Right lobe of liver (tissue), 6 donors: Measurements from ENCODE around the gene DIO3. TPM values are rescaled to one million over a fixed set of nuclear protein-coding genes. Genes with fewer than 3 reads are reported as not detected.
A peak's percentile ranks its signal among the peaks of the same experiment; 100 is the strongest.

Experiments
- ATAC-seq, 4 donors: fragments of 200-7000 bp; cut with Tn5 transposase; one replicate each; pipeline ENCODE4 v1.9.1; 2020; ENCODE audit warnings: mild to moderate bottlenecking in 4 of 4, moderate library complexity in 4 of 4
- DNase-seq, 3 donors: peaks; one replicate each; pipeline ENCODE4 v3.0.0-alpha.2; 2020
- H3K27ac ChIP-seq, 3 donors: fragments of 200-600 bp; one replicate each; pipeline ENCODE4 v1.8.0; 2022
- H3K27me3 ChIP-seq, 2 donors: fragments of 200-600 bp; one replicate each; pipeline ENCODE4 v1.8.0; 2022
- H3K36me3 ChIP-seq, 4 donors: fragments of 200-600 bp; sonication (generic) in 1 of 4; one replicate each; pipeline versions ENCODE4 v1.5.1 to v1.8.0; 2017 to 2022; ENCODE audit warnings: control low read depth in 1 of 4
- H3K4me1 ChIP-seq, 4 donors: fragments of 200-600 bp; sonication (generic) in 1 of 4; one replicate each; pipeline versions ENCODE4 v1.5.1 to v1.8.0; 2017 to 2022; ENCODE audit warnings: control low read depth in 1 of 4
- H3K4me3 ChIP-seq, 3 donors: fragments of 200-600 bp; one replicate each; pipeline ENCODE4 v1.8.0; 2022
- H3K9me3 ChIP-seq, 4 donors: fragments of 200-600 bp; sonication (generic) in 1 of 4; one replicate each; pipeline versions ENCODE4 v1.5.1 to v1.8.0; 2017 to 2022; ENCODE audit warnings: control low read depth in 1 of 4
- CTCF ChIP-seq, 4 donors: fragments of 200-600 bp in 3 of 4; fragments of 450-650 bp in 1 of 4; IDR thresholded peaks; one replicate each; pipeline versions ENCODE4 v1.5.1 to v1.8.0; 2016 to 2022; ENCODE audit warnings: antibody characterized with exemption in 4 of 4, mild to moderate bottlenecking in 2 of 4
- POLR2A ChIP-seq: fragments of 450-650 bp; IDR thresholded peaks from one replicate; pipeline ENCODE4 v1.6.1; 2017; ENCODE audit warnings: antibody characterized with exemption, mild to moderate bottlenecking
- WGBS: methylation state at CpG from one replicate; pipeline ENCODE4 v1.1.6; 2018; ENCODE audit warnings: low coverage, low lambda C conversion rate; ENCODE audit not compliant: insufficient coverage; ENCODE audit errors: missing lambda C conversion rate; 5-methylcytosine and 5-hydroxymethylcytosine counted together
- intact Hi-C, 2 donors: fragments of 100-400 bp; cut with DNase I; formaldehyde crosslinking; loops; one replicate each; pipeline versions ENCODE4 v1.11.2 to v1.14.1; 2022
- total RNA-seq, 6 experiments: library from RNA; depleted of rRNA in 2 of 6; stranded (reverse); fragments of >200 nt in 2 of 6; fragmentation: NEBNext Ultra II Directional in 3 of 6; extraction: Animal tissue kit (Norgen Biotek cat#: 25700) in 3 of 6; gene quantifications; one replicate each; pipeline versions ENCODE4 v1.1.0 to v1.2.4, GENCODE V29; 2016 to 2023
- donor health status: DM: no; HTN: yes; CAD: no.
- donor health status: DM: no; HTN: no; CAD: no.
- donor health status: DM: no; HTN: no; CAD: no.
- donor health status: DM: no; HTN: yes; CAD: no.
- donor health status: DM: no; HTN: yes; CAD: no.

DIO3 gene
- total RNA-seq, 6 experiments from 2014 or later: 0.39 to 6.4 TPM; not detected in 4

GRCh38 chr14:101581806-101582205, 20.5 kb downstream of the DIO3 start:
- DNase-seq: peak in 1 of 3 donors; percentile 29
- Histone ChIP-seq H3K4me3 (no peak overlapping the region), H3K27ac (no peak overlapping the region), H3K9me3 (no peaks in the 10 kb centered on the region), H3K27me3 (no peaks in the 10 kb centered on the region), H3K4me1 (no peaks in the 10 kb centered on the region), H3K36me3 (no peaks in the 10 kb centered on the region)
- intact Hi-C loops: no loop called here
- TF ChIP-seq POLR2A: no peak
- no peak for TF ChIP-seq CTCF (IDR thresholded peaks at IDR 0.05)
- ATAC-seq: no peak
- 75% methylated on average over 2 of the region's 9 CpGs for WGBS

- Histone ChIP-seq H3K9me3 (no peaks in the 10 kb centered on the region), H3K27ac (no peak overlapping the region), H3K36me3 (no peaks in the 10 kb centered on the region), H3K4me3 (no peak overlapping the region), H3K4me1 (no peaks in the 10 kb centered on the region), H3K27me3 (no peaks in the 10 kb centered on the region)
- DNase-seq (peak in 1 of 3 donors; percentile 40), ATAC-seq (no peak)
- intact Hi-C loops: no loop called here
- WGBS: 83% methylated on average over 2 of the region's 5 CpGs
- TF ChIP-seq POLR2A (no peak), CTCF (IDR thresholded peaks at IDR 0.05) (no peak)
Observed at GRCh38 chr14:101582294-101582693, 21.0 kb downstream of the DIO3 start.

- Histone ChIP-seq H3K4me1 (no peaks in the 10 kb centered on the region), H3K27ac (no peak overlapping the region), H3K9me3 (no peaks in the 10 kb centered on the region), H3K4me3 (no peak overlapping the region), H3K36me3 (no peaks in the 10 kb centered on the region), H3K27me3 (no peaks in the 10 kb centered on the region)
- WGBS: 47% methylated on average over 9 of the region's 18 CpGs
- intact Hi-C loops: no loop called here
- peak in 1 of 3 donors; percentile 25 for DNase-seq
- TF ChIP-seq POLR2A (no peak), CTCF (IDR thresholded peaks at IDR 0.05) (no peak)
- no peak for ATAC-seq
Observed at GRCh38 chr14:101583006-101583714, 21.9 kb downstream of the DIO3 start.

- Histone ChIP-seq H3K27me3 (no peaks in the 10 kb centered on the region), H3K27ac (no peak overlapping the region), H3K4me1 (no peaks in the 10 kb centered on the region), H3K4me3 (no peak overlapping the region), H3K9me3 (no peaks in the 10 kb centered on the region), H3K36me3 (no peaks in the 10 kb centered on the region)
- ATAC-seq: no peak
- TF ChIP-seq CTCF (IDR thresholded peaks at IDR 0.05) (no peak), POLR2A (no peak)
- intact Hi-C loops: no loop called here
- 21% methylated on average over 4 of the region's 7 CpGs for WGBS
- no peak for DNase-seq
Observed at GRCh38 chr14:101583715-101584054, 22.4 kb downstream of the DIO3 start.
